ENCODE measurements around the gene NUDCD3.
"Not testable (repeated sequence)": the region's sequence is repeated elsewhere in the genome, so short reads cannot be mapped to it uniquely, and the experiment has no call there.

The NUDCD3 gene

GRCh38 chr7:44511863-44512468, 21.5 kb upstream of the NUDCD3 start:
- TF ChIP-seq CTCF (IDR thresholded peaks at IDR 0.05; ENCODE audit: unreplicated experiment in 3 of 3): no peak
- no peak overlapping the region for H3K27ac Mint-ChIP-seq

DNA sequence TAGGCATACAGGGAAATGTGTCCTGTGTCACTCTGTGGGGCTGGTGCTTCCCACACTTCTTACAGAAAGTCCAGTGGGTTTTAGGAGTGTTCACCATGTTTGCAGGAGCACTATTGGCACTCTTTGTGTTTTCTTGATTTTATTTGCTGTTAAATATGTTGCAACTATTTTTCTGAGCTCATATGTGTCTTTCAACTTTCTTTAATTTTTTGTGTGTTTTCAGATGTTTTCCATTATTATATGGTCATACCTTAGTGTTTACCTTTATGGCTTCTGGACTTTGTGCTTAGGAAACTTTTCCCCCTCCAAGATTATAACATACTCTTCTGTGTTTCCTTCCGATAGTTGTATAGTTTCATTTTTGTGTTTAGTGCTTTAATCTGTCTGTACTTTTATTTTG, 20.8 kb upstream of the NUDCD3 start:
- H3K4me3 Mint-ChIP-seq: no peak overlapping the region
- no peak overlapping the region for H3K27ac Mint-ChIP-seq
- no peaks in the 10 kb centered on the region for H3K36me3 Mint-ChIP-seq (ENCODE audit: low read depth)
- TF ChIP-seq CTCF (IDR thresholded peaks at IDR 0.05; ENCODE audit: unreplicated experiment in 3 of 3): no peak
- no peaks in the 10 kb centered on the region for H3K4me1 Mint-ChIP-seq
- H3K27me3 Mint-ChIP-seq (ENCODE audit: low read depth): peaks cover 12% of the 10 kb centered on the region
- H3K9me3 Mint-ChIP-seq: peaks cover 16% of the 10 kb centered on the region

More at GRCh38 chr7:44511863-44512468, 21.5 kb upstream of the NUDCD3 start:
- Mint-ChIP-seq H3K36me3 (ENCODE audit: low read depth) (no peaks in the 10 kb centered on the region), H3K4me3 (no peak overlapping the region), H3K9me3 (peaks cover 13% of the 10 kb centered on the region), H3K4me1 (no peaks in the 10 kb centered on the region), H3K27me3 (ENCODE audit: low read depth) (peaks cover 12% of the 10 kb centered on the region)

- TF ChIP-seq CTCF (IDR thresholded peaks at IDR 0.05; ENCODE audit: unreplicated experiment in 3 of 3): no peak
- Mint-ChIP-seq H3K4me3 (no peak overlapping the region), H3K27ac (no peak overlapping the region), H3K9me3 (peaks cover 16% of the 10 kb centered on the region), H3K27me3 (ENCODE audit: low read depth) (peaks cover 17% of the 10 kb centered on the region), H3K36me3 (ENCODE audit: low read depth) (no peaks in the 10 kb centered on the region), H3K4me1 (no peaks in the 10 kb centered on the region)
Measured at GRCh38 chr7:44508328-44509030, 18.0 kb upstream of the NUDCD3 start.

DNA sequence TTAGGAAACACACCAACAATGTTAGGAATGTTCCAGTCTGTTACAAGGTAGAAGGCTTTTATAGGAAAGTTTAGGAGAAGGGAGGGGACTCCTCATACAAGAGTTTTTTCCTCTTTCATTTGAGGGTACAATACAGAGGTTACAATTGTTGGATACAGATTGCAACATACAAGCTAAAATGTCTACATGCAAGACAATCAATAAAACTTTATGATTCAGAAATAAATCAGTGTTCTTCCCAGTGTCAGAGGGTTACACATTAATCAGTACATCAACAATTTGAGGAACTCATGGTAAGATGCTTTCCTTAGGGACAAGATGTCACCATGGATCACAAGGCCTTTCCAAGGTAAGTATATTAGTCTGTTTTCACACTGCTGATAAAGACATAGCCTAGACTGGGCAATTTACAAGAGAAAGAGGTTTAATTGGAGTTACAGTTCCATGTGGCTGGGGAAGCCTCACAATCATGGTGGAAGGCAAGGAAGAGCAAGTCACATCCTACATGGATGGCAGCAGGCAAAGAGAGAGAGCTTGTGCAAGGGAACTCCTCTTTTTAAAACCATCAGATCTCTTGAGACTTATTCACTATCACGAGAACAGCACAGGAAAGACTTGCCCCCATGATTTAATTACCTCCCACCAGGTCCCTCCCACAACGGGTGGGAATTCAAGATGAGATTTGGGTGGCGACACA, 16.3 kb upstream of the NUDCD3 start:
- H3K4me1 Mint-ChIP-seq: not testable (repeated sequence)
- peaks cover 29% of the 10 kb centered on the region for H3K27me3 Mint-ChIP-seq (ENCODE audit: low read depth)

DNA sequence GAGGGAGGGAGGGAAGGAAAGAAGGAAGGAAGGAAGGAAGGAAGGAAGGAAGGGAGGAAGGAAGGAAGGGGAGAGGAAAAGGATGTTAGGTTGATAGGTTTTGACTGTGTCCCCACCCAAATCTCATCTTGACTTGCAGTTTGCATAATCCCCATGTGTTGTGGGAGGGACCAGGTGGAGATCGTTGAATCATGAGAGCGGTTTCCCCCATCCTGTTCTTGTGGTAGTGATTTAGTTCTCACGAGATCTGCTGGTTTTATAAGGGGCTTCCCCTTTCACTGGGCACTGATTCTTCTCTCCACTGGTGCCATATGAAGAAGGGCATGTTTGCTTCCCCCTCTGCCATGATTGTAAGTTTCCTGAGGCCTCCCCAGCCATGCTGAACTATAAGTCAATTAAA, 15.1 kb upstream of the NUDCD3 start:
- no peak for TF ChIP-seq CTCF (IDR thresholded peaks at IDR 0.05; ENCODE audit: unreplicated experiment in 3 of 3)
- Mint-ChIP-seq H3K27ac (no peak overlapping the region), H3K36me3 (ENCODE audit: low read depth) (no peaks in the 10 kb centered on the region), H3K27me3 (ENCODE audit: low read depth) (peaks cover 30% of the 10 kb centered on the region), H3K4me1 (no peaks in the 10 kb centered on the region), H3K9me3 (peaks cover 13% of the 10 kb centered on the region), H3K4me3 (no peak overlapping the region)

More for the DNA sequence above, 16.3 kb upstream of the NUDCD3 start:
- not testable (repeated sequence) for H3K27ac Mint-ChIP-seq; H3K4me3 Mint-ChIP-seq; H3K36me3 Mint-ChIP-seq (ENCODE audit: low read depth)
- H3K9me3 Mint-ChIP-seq: peaks cover 16% of the 10 kb centered on the region

DNA sequence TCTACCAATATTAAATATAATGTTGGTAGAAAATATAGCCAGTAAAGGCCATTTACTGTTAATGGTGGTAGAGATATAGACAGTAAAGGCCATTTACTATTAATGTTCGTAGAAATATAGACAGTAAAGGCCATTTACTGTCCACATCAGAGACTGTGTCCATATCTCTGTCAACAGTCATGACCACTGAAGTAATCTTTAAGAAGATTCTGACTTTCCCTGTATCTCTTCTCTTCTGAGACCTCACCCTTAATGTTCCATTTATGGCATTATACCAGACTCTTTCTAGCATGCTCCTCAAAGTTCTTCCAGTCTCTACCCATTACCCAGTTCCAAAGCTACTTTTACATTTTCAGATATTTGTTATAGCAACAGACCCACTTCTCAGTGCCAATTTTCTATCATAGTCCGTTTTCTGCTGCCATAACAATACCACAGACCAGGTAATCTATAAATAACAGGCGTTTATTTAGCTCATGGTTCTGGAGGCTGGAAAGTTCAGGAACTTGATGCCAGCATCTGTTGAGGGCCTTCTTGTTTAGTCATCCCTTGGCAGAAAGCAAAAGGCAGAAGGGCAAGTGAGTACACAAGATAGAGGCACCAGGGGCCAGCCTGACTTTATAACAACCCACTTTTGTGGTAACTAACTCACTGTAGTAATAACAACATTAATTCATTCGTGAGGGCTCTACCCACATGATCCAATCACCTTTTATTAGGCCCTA, 7.9 kb upstream of the NUDCD3 start:
- no peaks in the 10 kb centered on the region for H3K9me3 Mint-ChIP-seq
- no peaks in the 10 kb centered on the region for H3K36me3 Mint-ChIP-seq (ENCODE audit: low read depth)
- H3K27me3 Mint-ChIP-seq (ENCODE audit: low read depth): peaks cover 28% of the 10 kb centered on the region
- H3K4me3 Mint-ChIP-seq: no peak overlapping the region
- H3K4me1 Mint-ChIP-seq: no peaks in the 10 kb centered on the region
- no peak overlapping the region for H3K27ac Mint-ChIP-seq
- no peak for TF ChIP-seq CTCF (IDR thresholded peaks at IDR 0.05; ENCODE audit: unreplicated experiment in 3 of 3)

Data from nephron (organoid).